NOMO-1 treated with dmso at 0.1 percent for 144 hours (cell line): ENCODE results near the gene CDK5RAP1.
"Not testable (repeated sequence)": the region's sequence is repeated elsewhere in the genome, so short reads cannot be mapped to it uniquely, and the experiment has no call there.

Experiments used
- DNase-seq: peaks from one replicate; lab custom pipeline; 2025; ENCODE audit not compliant: unreplicated experiment; lab: John Stamatoyannopoulos, UW

CDK5RAP1 gene

DNA sequence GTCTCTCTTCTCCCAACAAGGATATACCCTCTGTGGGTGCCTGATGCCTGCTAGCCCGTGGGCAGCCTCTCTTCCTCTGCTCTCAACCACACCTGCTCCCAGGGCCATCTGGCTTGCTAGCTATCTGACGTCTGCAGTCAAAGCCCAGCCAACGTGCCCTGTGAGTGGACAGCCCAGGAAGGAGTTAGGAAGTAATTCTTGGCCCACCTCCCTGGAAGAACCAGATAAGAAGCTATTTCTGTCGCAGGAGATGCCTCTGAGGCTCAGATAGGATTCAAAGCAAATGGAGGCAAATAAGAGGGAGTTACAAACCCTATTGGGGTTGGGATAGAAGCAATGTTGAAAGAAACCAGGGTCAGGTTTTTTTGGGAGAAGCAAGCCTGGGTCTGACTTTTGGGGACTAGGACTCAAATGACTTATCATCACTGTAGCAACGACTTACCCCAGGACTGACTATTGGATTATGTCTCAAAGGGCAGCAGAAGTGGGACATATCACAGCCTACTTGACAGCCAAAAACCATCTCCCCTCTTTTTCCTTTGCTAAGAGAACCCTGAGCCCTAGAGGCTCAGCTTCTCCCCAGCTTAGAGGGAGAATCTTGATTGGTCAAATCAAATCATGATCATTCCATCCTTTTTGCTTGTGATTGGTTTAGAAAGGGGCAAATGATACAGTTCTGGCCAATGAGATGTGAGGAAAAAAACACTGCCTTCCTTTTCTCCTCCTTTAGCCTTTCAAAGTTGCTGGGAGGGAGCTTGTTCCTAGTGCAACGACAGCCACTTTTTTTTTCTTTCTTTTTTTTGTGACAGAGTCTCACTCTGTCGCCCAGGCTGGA, 18.0 kb upstream of the CDK5RAP1 start:
- no peak for DNase-seq

DNA sequence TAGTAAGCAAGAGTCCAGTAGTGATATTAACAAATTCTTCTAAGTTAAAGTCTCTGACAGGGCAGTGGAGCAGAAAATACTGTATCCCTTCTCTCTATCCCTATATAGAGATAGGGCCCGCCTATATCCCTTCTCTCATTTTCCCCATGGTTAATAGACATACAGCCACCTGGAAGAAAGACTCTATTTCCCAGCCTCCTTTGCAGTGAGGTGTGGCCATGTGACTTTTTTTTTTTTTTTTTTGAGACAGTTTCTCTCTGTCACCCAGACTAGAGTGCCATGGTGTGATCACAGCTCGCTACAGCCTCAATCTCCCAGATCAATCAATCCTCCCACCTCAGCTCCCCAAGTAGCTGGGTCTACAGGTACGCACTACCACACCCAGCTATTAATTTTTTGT, 16.7 kb upstream of the CDK5RAP1 start:
- no peak for DNase-seq

GRCh38 chr20:33415948-33416347, 14.6 kb upstream of the CDK5RAP1 start:
- DNase-seq: no peak

DNA sequence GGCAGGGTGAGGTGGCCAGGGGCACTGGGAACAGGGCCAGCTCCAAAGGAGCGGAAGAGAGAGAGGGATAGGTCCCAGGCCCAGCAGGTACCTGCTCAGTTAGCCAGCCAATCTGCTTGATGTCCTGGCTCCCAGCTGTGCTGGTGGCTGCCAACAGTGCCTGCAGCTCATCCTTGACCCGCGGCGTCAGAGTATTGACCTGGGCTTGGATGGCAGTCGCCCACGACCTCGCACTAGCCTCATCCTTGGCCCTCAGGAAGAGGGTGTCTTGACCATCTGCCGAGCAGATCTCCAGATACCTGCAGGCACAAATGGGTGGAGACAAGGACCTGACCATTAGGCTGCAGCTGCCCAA, 11.1 kb upstream of the CDK5RAP1 start:
- no peak for DNase-seq

- no peak for DNase-seq
These were observed 10.6 kb upstream of the CDK5RAP1 start for GRCh38 chr20:33411711-33412483.

GRCh38 chr20:33411242-33411641, 9.9 kb upstream of the CDK5RAP1 start:
- DNase-seq: no peak

- no peak for DNase-seq
These were observed 8.9 kb upstream of the CDK5RAP1 start for GRCh38 chr20:33410081-33410742.

GRCh38 chr20:33408716-33409654, 7.7 kb upstream of the CDK5RAP1 start:
- DNase-seq: no peak

DNA sequence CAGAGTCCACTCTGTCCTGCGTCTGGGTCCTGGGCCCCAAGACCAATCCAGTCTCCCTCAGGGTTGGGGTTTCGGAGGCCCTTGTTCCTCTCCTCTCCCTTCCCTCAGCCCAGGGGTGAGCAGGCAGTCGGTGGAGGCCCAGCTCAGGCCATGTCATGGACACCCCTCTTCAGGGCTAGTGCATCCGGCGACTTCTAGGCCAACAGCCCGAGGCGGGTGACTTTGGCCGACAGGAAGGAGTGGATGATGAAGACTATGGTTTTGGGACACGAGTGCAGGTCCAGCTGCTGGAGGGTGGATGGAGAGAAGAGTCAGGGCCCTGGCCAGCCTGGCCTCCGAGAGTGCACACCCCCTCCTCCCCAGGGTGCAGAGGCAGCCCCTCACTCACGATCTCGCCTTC, 7.0 kb upstream of the CDK5RAP1 start:
- DNase-seq: no peak

DNA sequence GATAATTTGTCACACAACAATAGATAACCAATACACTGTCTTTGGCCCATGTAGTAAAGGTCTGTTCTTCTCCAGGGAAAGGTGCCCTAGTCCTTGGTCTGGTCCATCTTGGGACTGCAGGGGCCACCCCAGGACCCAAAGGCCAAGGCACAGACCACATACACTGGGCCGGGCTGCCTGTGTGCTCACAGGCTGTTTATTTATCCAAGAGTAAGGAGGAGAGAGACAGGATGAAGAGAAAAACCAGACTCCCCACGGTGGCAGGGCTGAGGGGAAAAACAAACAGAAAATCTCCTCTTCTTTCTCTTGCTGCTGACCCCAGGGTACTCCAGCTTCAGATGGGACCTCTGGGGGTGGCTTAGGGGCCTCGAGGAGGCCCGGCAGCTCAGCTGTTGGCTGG, 6.5 kb upstream of the CDK5RAP1 start:
- no peak for DNase-seq

DNA sequence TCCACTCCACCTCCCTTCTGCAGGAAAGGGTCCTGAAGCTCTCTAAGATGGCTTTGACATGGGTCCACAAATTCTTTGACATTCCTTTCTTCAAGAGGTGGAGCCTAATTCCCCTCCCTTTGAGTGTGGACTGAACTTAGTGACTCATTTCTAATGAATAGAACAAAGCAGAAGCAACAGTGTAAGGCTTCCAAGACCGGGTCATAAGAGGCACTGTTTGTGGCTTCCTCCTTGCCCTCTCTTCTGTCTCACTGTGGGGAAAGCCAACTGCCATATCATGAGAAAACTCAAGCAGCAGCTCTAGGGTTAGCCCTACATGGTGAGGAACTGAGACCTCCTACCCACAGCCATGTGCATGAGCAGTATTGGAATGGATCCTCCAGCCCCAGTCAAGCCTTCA, 5.9 kb upstream of the CDK5RAP1 start:
- no peak for DNase-seq

GRCh38 chr20:33404281-33404680, 3.0 kb upstream of the CDK5RAP1 start:
- no peak for DNase-seq

GRCh38 chr20:33401921-33402369, 626 bp upstream of the CDK5RAP1 start:
- DNase-seq: no peak

- DNase-seq: no peak
These were observed 521 bp downstream of the CDK5RAP1 start for GRCh38 chr20:33400812-33401183.

DNA sequence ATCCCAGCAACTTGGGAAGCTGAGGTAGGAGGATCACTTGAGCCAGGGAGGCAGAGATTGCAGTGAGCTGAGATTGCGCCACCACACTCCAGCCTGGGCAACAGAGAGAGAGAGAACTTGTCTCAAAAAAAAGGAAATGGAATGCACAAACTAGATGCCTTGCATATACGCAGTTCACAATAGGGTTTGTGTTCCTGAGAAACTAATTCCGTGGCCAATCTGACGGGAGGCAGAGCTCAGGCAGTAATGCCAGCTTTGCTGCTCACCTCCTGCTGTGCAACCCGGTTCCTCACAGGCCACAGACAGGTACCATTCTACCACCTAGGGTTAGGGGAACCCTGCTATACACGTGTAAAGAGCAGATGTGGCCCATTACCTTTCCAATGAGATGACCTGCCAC, 1.4 kb downstream of the CDK5RAP1 start:
- DNase-seq: peak; percentile 29

DNA sequence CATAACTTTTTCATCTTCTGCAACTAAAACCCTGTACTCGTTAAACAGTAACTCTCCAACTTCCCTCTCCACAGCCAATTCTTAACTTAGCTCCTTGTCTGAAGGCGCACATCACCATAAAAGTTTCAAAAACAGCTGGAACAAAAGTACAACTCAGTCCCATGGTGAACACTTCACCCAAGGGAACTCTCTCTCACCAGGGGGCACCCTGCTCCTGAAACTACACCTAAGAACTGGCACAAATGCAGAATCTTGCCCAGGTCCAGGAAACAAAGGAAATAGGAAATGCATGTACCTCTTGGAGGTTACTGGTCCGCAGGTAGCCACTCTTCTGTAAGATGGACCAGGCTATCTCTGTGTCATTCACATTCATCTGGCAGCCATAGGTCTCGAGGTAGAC, 6.6 kb downstream of the CDK5RAP1 start:
- DNase-seq: no peak

- DNase-seq: no peak
These were observed 7.7 kb downstream of the CDK5RAP1 start for GRCh38 chr20:33393609-33394008.

DNA sequence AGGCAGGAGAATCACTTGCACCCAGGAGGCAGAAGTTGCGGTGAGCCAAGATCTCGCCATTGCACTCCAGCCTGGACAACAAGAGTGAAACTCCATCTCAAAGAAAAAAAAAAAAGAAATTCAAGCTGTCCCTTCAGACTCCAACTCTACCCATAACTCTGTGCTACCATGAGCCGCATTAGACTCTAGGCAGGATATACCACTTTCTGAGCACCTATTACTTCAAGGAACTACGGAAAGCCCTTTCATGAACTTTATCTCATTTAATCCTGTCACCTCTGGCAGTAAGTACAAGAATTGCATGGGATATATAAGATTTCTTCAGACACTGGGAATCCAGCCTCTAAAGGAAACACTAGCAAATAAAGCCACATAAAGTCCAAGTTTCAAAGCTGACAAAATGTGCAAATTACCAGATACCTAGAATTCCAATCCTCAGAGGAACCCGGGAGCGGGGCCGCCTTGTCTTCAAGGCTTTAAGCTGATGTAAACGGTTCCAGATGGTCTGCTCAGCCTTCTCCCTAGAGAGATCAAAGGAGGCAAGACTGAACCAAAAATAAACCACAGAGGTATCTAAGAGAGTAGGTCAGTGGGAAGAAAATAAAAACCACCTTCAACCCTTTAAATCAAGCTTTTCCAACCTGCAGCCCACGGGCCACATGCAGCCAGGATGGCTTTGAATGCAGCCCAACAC, 9.4 kb downstream of the CDK5RAP1 start:
- no peak for DNase-seq

DNA sequence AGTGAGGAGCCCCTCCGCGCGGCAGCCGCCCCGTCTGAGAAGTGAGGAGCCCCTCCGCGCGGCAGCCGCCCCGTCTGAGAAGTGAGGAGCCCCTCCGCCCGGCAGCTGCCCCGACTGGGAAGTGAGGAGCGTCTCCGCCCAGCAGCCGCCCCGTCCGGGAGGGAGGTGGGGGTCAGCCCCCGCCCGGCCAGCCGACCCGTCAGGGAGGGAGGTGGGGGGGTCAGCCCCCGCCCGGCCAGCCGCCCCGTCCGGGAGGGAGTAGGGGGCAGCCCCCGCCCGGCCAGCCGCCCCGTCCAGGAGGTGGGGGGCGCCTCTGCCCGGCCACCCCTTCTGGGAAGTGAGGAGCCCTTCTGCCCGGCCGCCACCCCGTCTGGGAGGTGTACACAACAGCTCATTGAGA, 12.0 kb downstream of the CDK5RAP1 start:
- not testable (repeated sequence) for DNase-seq

DNA sequence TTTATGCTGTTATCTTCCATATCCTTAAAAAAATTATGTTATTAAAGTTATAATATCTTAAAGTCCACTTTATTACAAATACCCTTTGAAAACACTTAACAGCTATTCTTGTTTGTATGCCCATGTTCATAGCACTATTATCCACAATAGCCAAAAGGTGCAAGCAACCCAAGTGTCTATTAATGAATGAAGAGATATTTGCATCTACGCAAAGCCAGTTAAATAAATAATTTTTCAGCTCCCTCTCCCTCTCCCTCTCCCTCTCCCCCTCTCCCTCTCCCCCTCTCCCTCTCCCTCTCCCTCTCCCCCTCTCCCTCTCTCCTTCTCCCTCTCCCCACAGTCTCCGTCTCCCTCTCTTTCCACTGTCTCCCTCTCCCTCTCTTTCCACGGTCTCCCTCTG, 13.1 kb downstream of the CDK5RAP1 start:
- DNase-seq: no peak
